Stimulated activated CD4-positive, alpha-beta T cell treated with anti-CD3 and anti-CD28 coated beads, Interleukin-4, amount 100 ng/mL, for 4 hours (primary cell): ENCODE results near the gene NTSR2.

Experiments used
- DNase-seq, 2 experiments: peaks; one replicate each; pipeline ENCODE4 v3.0.0-alpha.2; 2020

The NTSR2 gene

GRCh38 chr2:11657195-11657594 lies 12.8 kb downstream of the NTSR2 start:
- DNase-seq: no peak

- no peak for DNase-seq
These were observed 13.3 kb downstream of the NTSR2 start for GRCh38 chr2:11656671-11657101.

- no peak for DNase-seq
These were observed 13.7 kb downstream of the NTSR2 start for GRCh38 chr2:11656252-11656651.

GRCh38 chr2:11655495-11655894 lies 14.5 kb downstream of the NTSR2 start:
- DNase-seq: no peak

- DNase-seq: no peak
These were observed 17.4 kb downstream of the NTSR2 start for GRCh38 chr2:11652553-11652952.

- DNase-seq: no peak
These were observed 18.0 kb downstream of the NTSR2 start for GRCh38 chr2:11651856-11652548.

- DNase-seq: no peak
These were observed 20.9 kb downstream of the NTSR2 start for GRCh38 chr2:11649093-11649492.

- DNase-seq: no peak
These were observed 22.0 kb downstream of the NTSR2 start for GRCh38 chr2:11647834-11648600.

- DNase-seq: no peak
These were observed 23.5 kb downstream of the NTSR2 start for GRCh38 chr2:11646530-11646929.

GRCh38 chr2:11644293-11644692 lies 25.7 kb downstream of the NTSR2 start:
- no peak for DNase-seq

GRCh38 chr2:11642972-11643371 lies 27.0 kb downstream of the NTSR2 start:
- no peak for DNase-seq

GRCh38 chr2:11640132-11640531 lies 29.9 kb downstream of the NTSR2 start:
- DNase-seq: no peak

GRCh38 chr2:11639503-11639902 lies 30.5 kb downstream of the NTSR2 start:
- DNase-seq: no peak

- DNase-seq: no peak
These were observed 32.4 kb downstream of the NTSR2 start for GRCh38 chr2:11637546-11637945.

- DNase-seq: no peak
These were observed 33.3 kb downstream of the NTSR2 start for GRCh38 chr2:11636593-11637295.

GRCh38 chr2:11635141-11635540 lies 34.9 kb downstream of the NTSR2 start:
- no peak for DNase-seq

GRCh38 chr2:11634584-11634983 lies 35.4 kb downstream of the NTSR2 start:
- no peak for DNase-seq

- DNase-seq: no peak
These were observed 36.0 kb downstream of the NTSR2 start for GRCh38 chr2:11633923-11634478.

- no peak for DNase-seq
These were observed 38.5 kb downstream of the NTSR2 start for GRCh38 chr2:11631462-11631861.

- DNase-seq: no peak
These were observed 39.1 kb downstream of the NTSR2 start for GRCh38 chr2:11630855-11631254.

GRCh38 chr2:11629851-11630250 lies 40.1 kb downstream of the NTSR2 start:
- no peak for DNase-seq

GRCh38 chr2:11629215-11629614 lies 40.8 kb downstream of the NTSR2 start:
- no peak for DNase-seq

GRCh38 chr2:11628675-11629074 lies 41.3 kb downstream of the NTSR2 start:
- no peak for DNase-seq

GRCh38 chr2:11625671-11626070 lies 44.3 kb downstream of the NTSR2 start:
- DNase-seq: no peak
